Thyroid gland (tissue), 4 donors: ENCODE results near the gene MRGPRX2.

Source experiments
- POLR2A ChIP-seq, 2 donors: fragments of 450-650 bp; IDR thresholded peaks; one replicate each; pipeline ENCODE4 v1.6.1; 2017; ENCODE audit warnings: antibody characterized with exemption in 2 of 2, mild to moderate bottlenecking in 2 of 2, moderate library complexity in 1 of 2
- TF ChIP-seq, protein P1 (sequence below), 6 experiments: fragments of 200-600 bp in 3 of 6; fragments of 450-650 bp in 3 of 6; sonication (generic) in 3 of 6; IDR thresholded peaks; one replicate each; pipeline ENCODE4 v1.5.1; 2016 to 2019; ENCODE audit warnings: antibody characterized with exemption in 6 of 6, mild to moderate bottlenecking in 2 of 6, inconsistent platforms in 1 of 6, moderate library complexity in 1 of 6

DNA sequence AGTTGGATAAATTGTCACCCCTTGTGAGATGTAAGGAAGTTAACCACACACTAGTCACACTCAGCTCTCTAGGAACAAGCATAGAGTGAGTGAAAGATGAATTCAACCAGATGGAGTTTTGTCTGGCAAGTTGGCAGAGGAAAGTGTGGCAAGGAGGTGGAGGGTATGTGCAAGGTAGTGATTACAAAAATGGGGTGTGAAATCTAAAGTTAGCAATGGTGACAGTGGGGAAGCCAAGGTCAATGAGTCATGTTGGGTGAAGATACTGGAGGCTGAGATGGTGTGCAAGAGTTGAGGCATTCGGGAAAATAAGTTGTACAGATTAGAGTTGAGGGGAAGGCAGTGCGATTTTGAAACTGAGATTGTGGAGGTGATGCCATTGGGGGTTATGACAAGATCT is 33.7 kb downstream of the MRGPRX2 start:
- TF ChIP-seq, protein P1, sequence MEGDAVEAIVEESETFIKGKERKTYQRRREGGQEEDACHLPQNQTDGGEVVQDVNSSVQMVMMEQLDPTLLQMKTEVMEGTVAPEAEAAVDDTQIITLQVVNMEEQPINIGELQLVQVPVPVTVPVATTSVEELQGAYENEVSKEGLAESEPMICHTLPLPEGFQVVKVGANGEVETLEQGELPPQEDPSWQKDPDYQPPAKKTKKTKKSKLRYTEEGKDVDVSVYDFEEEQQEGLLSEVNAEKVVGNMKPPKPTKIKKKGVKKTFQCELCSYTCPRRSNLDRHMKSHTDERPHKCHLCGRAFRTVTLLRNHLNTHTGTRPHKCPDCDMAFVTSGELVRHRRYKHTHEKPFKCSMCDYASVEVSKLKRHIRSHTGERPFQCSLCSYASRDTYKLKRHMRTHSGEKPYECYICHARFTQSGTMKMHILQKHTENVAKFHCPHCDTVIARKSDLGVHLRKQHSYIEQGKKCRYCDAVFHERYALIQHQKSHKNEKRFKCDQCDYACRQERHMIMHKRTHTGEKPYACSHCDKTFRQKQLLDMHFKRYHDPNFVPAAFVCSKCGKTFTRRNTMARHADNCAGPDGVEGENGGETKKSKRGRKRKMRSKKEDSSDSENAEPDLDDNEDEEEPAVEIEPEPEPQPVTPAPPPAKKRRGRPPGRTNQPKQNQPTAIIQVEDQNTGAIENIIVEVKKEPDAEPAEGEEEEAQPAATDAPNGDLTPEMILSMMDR (IDR thresholded peaks at IDR 0.05), result no peak
- no peak for TF ChIP-seq POLR2A (IDR thresholded peaks at IDR 0.05)
